Ramos (cell line): Measurements from ENCODE around the gene ART5.
"Not testable (repeated sequence)": the region's sequence is repeated elsewhere in the genome, so short reads cannot be mapped to it uniquely, and the experiment has no call there.

Source experiments
- in situ Hi-C: fragments of 300-500 bp; cut with MboI; formaldehyde crosslinking; loops from one replicate; pipeline ENCODE4 v1.14.3; 2022; ENCODE audit warnings: low sequenced_read_pairs; ENCODE audit not compliant: unreplicated experiment

ART5 gene

GRCh38 chr11:3626250-3626960 is 15.4 kb downstream of the ART5 start:
- in situ Hi-C loops, result no loop called here

GRCh38 chr11:3623767-3624458 is 17.9 kb downstream of the ART5 start:
- in situ Hi-C loops, result no loop called here

- in situ Hi-C loops, result no loop called here
Measured at GRCh38 chr11:3623121-3623520, 18.7 kb downstream of the ART5 start.

- in situ Hi-C loops, result no loop called here
Measured at GRCh38 chr11:3622521-3622920, 19.3 kb downstream of the ART5 start.

GRCh38 chr11:3617990-3618389 is 23.8 kb downstream of the ART5 start:
- in situ Hi-C loops, result no loop called here

GRCh38 chr11:3616721-3617460 is 24.9 kb downstream of the ART5 start:
- in situ Hi-C loops, result no loop called here

- in situ Hi-C loops, result no loop called here
Measured at GRCh38 chr11:3615998-3616397, 25.8 kb downstream of the ART5 start.

GRCh38 chr11:3614742-3615171 is 27.0 kb downstream of the ART5 start:
- in situ Hi-C loops, result no loop called here

- in situ Hi-C loops, result no loop called here
Measured at GRCh38 chr11:3613998-3614741, 27.6 kb downstream of the ART5 start.

- in situ Hi-C loops, result no loop called here
Measured at GRCh38 chr11:3611976-3612678, 29.7 kb downstream of the ART5 start.

- in situ Hi-C loops, result no loop called here
Measured at GRCh38 chr11:3610846-3611245, 30.9 kb downstream of the ART5 start.

- in situ Hi-C loops, result no loop called here
Measured at GRCh38 chr11:3609416-3610265, 32.2 kb downstream of the ART5 start.

GRCh38 chr11:3605771-3606203 is 36.0 kb downstream of the ART5 start:
- in situ Hi-C loops, result no loop called here

- in situ Hi-C loops, result no loop called here
Measured at GRCh38 chr11:3605283-3605662, 36.5 kb downstream of the ART5 start.

GRCh38 chr11:3604167-3604566 is 37.6 kb downstream of the ART5 start:
- in situ Hi-C loops, result no loop called here

- in situ Hi-C loops, result not testable (repeated sequence)
Measured at GRCh38 chr11:3600201-3600600, 41.6 kb downstream of the ART5 start.

- in situ Hi-C loops, result not testable (repeated sequence)
Measured at GRCh38 chr11:3597743-3598142, 44.0 kb downstream of the ART5 start.

GRCh38 chr11:3591326-3591725 is 50.5 kb downstream of the ART5 start:
- in situ Hi-C loops, result not testable (repeated sequence)

GRCh38 chr11:3590193-3590592 is 51.6 kb downstream of the ART5 start:
- in situ Hi-C loops, result not testable (repeated sequence)
